HG02981 (cell line): Measurements from ENCODE around the gene VPS13C.

Source experiments
- ATAC-seq: cut with Tn5 transposase; IDR thresholded peaks from one replicate; pipeline ENCODE4 v1.9.1; 2021; ENCODE audit warnings: mild to moderate bottlenecking, moderate library complexity; ENCODE audit not compliant: unreplicated experiment

VPS13C gene

GRCh38 chr15:61951949-61952348 lies 108.3 kb downstream of the VPS13C start:
- ATAC-seq, result no peak

GRCh38 chr15:61946778-61947177 lies 113.5 kb downstream of the VPS13C start:
- ATAC-seq, result no peak

GRCh38 chr15:61943992-61944391 lies 116.3 kb downstream of the VPS13C start:
- ATAC-seq, result no peak

- no peak for ATAC-seq
Observed at GRCh38 chr15:61938249-61938648, 122.0 kb downstream of the VPS13C start.

- no peak for ATAC-seq
Observed at GRCh38 chr15:61936528-61937195, 123.6 kb downstream of the VPS13C start.

GRCh38 chr15:61935493-61935892 lies 124.8 kb downstream of the VPS13C start:
- ATAC-seq, result no peak

GRCh38 chr15:61929452-61929851 lies 130.8 kb downstream of the VPS13C start:
- ATAC-seq, result no peak

- ATAC-seq, result no peak
Observed at GRCh38 chr15:61923173-61923572, 137.1 kb downstream of the VPS13C start.

- no peak for ATAC-seq
Observed at GRCh38 chr15:61921093-61921492, 139.2 kb downstream of the VPS13C start.

GRCh38 chr15:61917457-61917856 lies 142.8 kb downstream of the VPS13C start:
- ATAC-seq, result no peak

- ATAC-seq, result no peak
Observed at GRCh38 chr15:61916104-61916503, 144.1 kb downstream of the VPS13C start.

- no peak for ATAC-seq
Observed at GRCh38 chr15:61915640-61916039, 144.6 kb downstream of the VPS13C start.

- ATAC-seq, result no peak
Observed at GRCh38 chr15:61910839-61911369, 149.3 kb downstream of the VPS13C start.

GRCh38 chr15:61908241-61908640 lies 152.0 kb downstream of the VPS13C start:
- no peak for ATAC-seq

GRCh38 chr15:61907753-61908086 lies 152.5 kb downstream of the VPS13C start:
- ATAC-seq, result no peak

GRCh38 chr15:61906961-61907752 lies 153.1 kb downstream of the VPS13C start:
- no peak for ATAC-seq

GRCh38 chr15:61893146-61893545 lies 167.1 kb downstream of the VPS13C start:
- ATAC-seq, result no peak

- no peak for ATAC-seq
Observed at GRCh38 chr15:61892140-61892539, 168.1 kb downstream of the VPS13C start.

- no peak for ATAC-seq
Observed at GRCh38 chr15:61890106-61890505, 170.1 kb downstream of the VPS13C start.

- no peak for ATAC-seq
Observed at GRCh38 chr15:61889706-61890105, 170.5 kb downstream of the VPS13C start.

- ATAC-seq, result no peak
Observed at GRCh38 chr15:61888074-61888780, 172.0 kb downstream of the VPS13C start.

- no peak for ATAC-seq
Observed at GRCh38 chr15:61880084-61880483, 180.2 kb downstream of the VPS13C start.
